Stimulated activated CD4-positive, alpha-beta T cell treated with anti-CD3 and anti-CD28 coated beads, Interleukin-4, amount 100 ng/mL, for 48 hours (primary cell): ENCODE data around the gene IL4I1.
"Not testable (repeated sequence)": the region's sequence is repeated elsewhere in the genome, so short reads cannot be mapped to it uniquely, and the experiment has no call there.

Experiments
- DNase-seq, 2 donors: peaks; one replicate each; pipeline ENCODE4 v3.0.0-alpha.2; 2020; ENCODE audit warnings: low read depth in 2 of 2

IL4I1 gene

GRCh38 chr19:49896863-49897621, at the start of gene IL4I1:
Gene IL4I1, minus strand, starts transcription at chr19:49896887. Its CDS starts 727 bp downstream, at chr19:49896160.
- peak; percentile 33 to 50 for DNase-seq

GRCh38 chr19:49946415-49946814, 49.7 kb upstream of the IL4I1 start:
- no peak for DNase-seq

- not testable (repeated sequence) for DNase-seq
Measured at GRCh38 chr19:49944567-49944966, 47.9 kb upstream of the IL4I1 start.

GRCh38 chr19:49940482-49940791, 43.8 kb upstream of the IL4I1 start:
- DNase-seq: no peak

GRCh38 chr19:49939721-49940481, 43.2 kb upstream of the IL4I1 start:
- no peak for DNase-seq

GRCh38 chr19:49938662-49939061, 42.0 kb upstream of the IL4I1 start:
- DNase-seq: no peak

- peak; percentile 72 to 84 for DNase-seq
Measured at GRCh38 chr19:49937750-49938381, 41.2 kb upstream of the IL4I1 start.

GRCh38 chr19:49936549-49936948, 39.9 kb upstream of the IL4I1 start:
- DNase-seq: no peak

GRCh38 chr19:49933643-49934042, 37.0 kb upstream of the IL4I1 start:
- no peak for DNase-seq

- DNase-seq: no peak
Measured at GRCh38 chr19:49932731-49933131, 36.0 kb upstream of the IL4I1 start.

- DNase-seq: no peak
Measured at GRCh38 chr19:49932041-49932451, 35.4 kb upstream of the IL4I1 start.

GRCh38 chr19:49931293-49932040, 34.8 kb upstream of the IL4I1 start:
- DNase-seq: no peak

GRCh38 chr19:49930483-49931011, 33.9 kb upstream of the IL4I1 start:
- DNase-seq: no peak

GRCh38 chr19:49929611-49930482, 33.2 kb upstream of the IL4I1 start:
- peak; percentile 88 to 92 for DNase-seq

- DNase-seq: peak; percentile 88 to 95
Measured at GRCh38 chr19:49929121-49929610, 32.5 kb upstream of the IL4I1 start, which contains the start of the genes ATF5 and NUP62. Gene ATF5, plus strand, starts transcription at chr19:49929205. Its CDS starts 1,646 bp downstream, at chr19:49930851. Gene NUP62, minus strand, starts transcription at chr19:49929504. Its CDS starts 19,697 bp downstream, at chr19:49909807.

- no peak for DNase-seq
Measured at GRCh38 chr19:49927526-49928264, 31.0 kb upstream of the IL4I1 start.

GRCh38 chr19:49926515-49926914, 29.8 kb upstream of the IL4I1 start:
- DNase-seq: no peak

- DNase-seq: no peak
Measured at GRCh38 chr19:49925486-49925885, 28.8 kb upstream of the IL4I1 start.

- not testable (repeated sequence) for DNase-seq
Measured at GRCh38 chr19:49924881-49925210, 28.2 kb upstream of the IL4I1 start.
